Skin epidermis (tissue), 12 donors: ENCODE data around the gene PARP1.
"Not testable (repeated sequence)": the region's sequence is repeated elsewhere in the genome, so short reads cannot be mapped to it uniquely, and the experiment has no call there.

ENCODE experiments used
- H3K27ac ChIP-seq, 21 experiments: fragments of 200-600 bp; sonication (generic) in 11 of 21; one replicate each; pipeline ENCODE4 v1.5.0; 2020; ENCODE audit warnings: mild to moderate bottlenecking in 3 of 21, inconsistent platforms in 2 of 21, moderate library complexity in 2 of 21
- H3K4me3 ChIP-seq, 7 experiments: fragments of 200-600 bp; sonication (generic) in 2 of 7; one replicate each; pipeline ENCODE4 v1.5.0; 2020; ENCODE audit warnings: inconsistent platforms in 2 of 7, mild to moderate bottlenecking in 2 of 7, moderate library complexity in 1 of 7

The PARP1 gene

DNA sequence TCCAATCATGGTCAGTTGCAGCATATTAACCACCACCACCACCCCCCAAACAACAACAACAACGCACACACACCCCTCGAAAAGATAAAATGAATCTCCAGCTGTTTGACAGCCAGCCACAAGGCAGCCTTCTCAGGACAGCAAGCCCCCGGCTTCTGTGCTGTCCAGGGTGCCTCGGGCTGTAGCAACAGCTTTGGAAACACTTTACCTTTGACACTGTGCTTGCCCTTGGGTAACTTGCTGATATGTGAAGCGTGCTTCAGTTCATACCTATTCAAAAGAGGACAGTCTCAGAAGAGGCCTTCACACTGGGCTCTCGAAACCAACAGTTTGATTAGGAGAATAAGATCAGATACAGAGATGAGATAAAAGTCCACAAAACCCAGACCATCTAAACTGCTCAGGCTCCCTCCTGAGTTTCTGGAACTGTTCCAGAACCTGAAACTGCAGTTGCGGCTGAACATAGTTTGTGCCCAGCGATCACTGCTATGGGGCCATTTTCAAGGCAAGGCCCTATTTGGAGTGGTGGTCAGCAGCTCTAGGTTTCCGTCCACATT lies 44.9 kb downstream of the PARP1 start:
- Histone ChIP-seq H3K4me3 (no peak overlapping the region), H3K27ac (no peak overlapping the region)

DNA sequence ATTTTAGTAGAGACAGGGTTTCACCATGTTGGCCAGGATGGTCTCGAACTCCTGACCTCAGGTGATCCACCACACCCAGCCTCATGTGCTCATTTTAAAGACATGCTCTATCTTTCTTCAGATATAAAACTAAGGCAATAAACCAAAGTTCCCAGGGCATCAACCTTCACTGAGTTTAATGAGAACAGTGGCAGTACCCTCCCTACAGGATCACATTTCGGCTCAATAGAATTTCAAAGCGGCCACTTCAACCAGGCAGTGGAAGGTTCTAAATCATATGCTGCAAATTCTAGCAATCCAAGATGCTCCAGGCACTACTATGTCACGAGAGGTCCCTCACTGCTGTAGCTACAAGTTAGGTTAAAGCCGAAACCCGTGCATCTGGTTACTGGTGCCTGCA lies 45.5 kb downstream of the PARP1 start:
- H3K4me3 ChIP-seq: no peak overlapping the region
- no peak overlapping the region for H3K27ac ChIP-seq

DNA sequence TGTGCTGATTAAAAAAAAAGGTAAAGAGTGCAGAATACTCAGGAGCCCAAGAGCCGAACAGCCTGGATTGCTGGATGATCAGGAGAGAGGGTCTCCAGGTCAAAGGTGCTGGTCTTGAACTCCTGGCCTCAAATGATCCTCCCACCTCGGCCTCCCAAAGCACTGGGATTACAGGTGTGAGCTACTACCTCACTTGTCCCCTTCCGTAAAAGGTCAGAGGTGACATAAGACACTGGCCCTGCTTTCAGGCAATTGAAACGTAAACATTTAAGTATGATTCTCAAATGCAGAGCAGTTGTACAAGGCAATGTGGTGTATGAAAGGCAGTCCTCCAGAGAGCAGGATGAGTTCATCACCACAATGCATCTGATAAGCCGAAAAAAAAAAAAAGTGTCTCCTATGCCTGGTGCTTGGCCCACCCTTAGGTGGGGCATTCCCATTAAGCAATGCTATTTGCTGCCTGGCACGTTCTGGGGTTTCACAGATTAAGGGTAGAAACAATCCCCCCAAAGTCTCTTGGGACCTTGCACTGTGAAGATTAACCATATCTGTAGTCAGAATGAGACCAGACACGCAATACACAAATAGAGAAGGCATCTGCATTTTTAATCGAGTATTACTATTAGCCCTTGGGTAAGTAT lies 47.7 kb downstream of the PARP1 start:
- no peak overlapping the region for H3K27ac ChIP-seq
- H3K4me3 ChIP-seq: no peak overlapping the region

DNA sequence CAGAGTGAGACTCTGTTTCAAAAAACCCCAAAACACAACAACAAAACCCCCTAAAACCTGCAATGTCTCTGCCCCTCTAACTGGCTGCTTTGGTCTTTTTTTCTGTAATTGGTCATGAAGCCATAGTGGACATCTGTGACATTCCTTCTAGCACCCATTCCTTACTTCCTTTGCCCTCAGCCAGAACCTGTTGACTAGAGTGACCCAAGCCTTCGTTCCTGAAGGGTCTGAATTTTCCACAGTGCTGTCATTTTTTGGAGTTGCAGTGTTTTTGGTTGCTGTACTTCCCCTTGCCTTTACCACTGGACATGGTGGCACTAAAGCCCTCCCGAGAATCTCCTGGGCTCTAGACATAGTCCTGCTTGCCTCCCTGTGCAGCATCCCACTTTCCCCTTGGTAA lies 50.5 kb downstream of the PARP1 start:
- H3K4me3 ChIP-seq: no peak overlapping the region
- H3K27ac ChIP-seq: no peak overlapping the region

DNA sequence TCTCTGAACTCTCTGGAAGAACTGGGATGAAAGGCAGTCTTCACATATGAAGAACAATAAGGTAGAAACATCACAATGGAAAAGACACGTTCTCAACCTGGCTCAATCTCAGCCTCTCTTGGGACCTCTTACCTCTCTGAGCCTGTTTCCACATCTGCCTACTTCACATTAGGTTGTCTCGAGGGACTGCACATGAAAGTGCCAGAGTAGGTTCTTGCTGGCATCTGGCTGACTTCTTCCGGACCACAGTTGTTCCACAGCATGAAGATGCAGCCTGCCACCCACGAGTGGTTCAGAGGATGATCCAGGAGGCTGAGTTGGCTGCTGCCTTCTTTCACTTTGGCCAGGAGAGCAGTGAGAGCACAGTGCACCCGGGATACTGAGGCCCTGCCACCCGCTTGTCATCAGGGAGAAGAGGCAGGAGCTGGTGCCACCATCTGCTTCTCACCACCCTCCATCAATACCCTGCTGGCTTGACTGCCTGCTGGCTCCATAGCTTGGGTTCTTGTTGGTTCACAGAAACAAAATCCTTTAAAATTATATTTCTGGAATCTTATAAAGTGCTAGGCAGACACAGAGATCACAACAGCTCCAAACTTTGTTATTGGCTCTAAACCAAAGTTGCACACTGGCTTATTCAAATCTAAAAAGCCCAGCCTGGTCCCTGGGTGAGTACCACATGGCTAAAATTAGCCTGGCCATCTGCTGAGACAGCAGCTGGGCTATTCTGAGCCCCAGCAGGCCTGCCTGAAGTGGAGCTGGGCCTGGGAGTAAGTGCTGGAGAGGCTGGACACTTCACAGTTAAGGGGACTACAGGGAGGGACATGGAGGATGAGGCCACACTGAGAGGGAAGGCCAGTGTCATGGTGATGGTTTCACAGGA lies 52.0 kb downstream of the PARP1 start:
- no peak overlapping the region for H3K4me3 ChIP-seq
- no peak overlapping the region for H3K27ac ChIP-seq

DNA sequence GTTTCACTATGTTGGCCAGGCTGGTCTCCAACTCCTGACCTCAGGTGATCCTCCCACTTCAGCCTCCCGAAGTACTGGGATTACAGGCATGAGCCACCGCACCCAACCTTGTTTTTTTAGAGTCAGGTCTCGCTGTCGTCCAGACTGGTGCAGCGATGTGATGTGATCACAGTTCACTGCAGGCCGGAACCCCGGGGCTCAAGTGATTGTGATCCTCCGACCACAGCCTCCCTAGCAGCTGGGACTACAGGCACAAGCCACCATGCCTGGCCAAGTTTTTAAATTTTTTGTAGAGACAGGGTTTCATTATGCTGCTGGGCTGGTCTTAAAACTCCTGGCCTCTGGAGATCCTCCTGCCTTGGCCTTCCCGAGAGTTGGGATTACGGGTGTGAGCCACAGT lies 52.9 kb downstream of the PARP1 start:
- H3K4me3 ChIP-seq: no peak overlapping the region
- H3K27ac ChIP-seq: no peak overlapping the region

DNA sequence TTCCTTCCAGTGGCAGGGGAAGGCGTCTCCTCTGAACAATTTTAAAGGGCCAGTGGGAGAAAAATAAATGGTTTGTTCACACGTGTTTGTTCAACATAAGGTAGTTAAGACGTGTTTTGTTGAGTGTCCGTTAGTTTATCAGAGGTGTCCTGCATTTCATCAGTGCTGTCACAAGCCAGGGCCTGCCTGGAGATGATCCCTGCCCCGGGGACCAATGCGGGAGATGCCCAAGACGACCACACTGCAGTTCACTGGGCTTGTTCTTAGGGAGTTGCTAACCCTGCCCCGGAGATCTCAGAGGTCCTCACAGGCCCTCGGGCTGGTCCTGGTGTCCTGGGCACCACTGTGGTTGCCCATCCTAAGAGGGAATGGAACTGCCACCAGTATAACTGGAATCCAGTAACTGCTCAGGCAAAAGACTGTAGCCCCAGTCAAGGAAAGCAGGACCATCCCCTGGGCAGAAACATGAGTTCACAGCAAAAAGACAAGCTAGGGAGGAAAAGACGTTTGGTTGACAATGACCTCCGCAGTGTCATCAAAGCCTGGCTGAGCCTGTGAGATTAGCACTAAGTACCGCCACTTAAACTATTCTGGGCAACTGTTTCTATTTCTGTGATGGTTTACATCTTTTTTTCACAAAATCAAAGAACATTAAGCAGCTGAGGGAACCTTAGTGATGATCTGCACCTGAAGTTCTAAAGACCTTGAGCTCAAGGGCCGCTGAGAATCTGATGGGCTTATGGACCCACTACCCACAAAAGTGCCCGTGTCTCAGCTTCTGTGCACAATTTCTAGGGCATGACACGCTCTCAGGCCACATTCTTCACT lies 54.0 kb downstream of the PARP1 start:
- no peak overlapping the region for H3K27ac ChIP-seq
- no peak overlapping the region for H3K4me3 ChIP-seq

DNA sequence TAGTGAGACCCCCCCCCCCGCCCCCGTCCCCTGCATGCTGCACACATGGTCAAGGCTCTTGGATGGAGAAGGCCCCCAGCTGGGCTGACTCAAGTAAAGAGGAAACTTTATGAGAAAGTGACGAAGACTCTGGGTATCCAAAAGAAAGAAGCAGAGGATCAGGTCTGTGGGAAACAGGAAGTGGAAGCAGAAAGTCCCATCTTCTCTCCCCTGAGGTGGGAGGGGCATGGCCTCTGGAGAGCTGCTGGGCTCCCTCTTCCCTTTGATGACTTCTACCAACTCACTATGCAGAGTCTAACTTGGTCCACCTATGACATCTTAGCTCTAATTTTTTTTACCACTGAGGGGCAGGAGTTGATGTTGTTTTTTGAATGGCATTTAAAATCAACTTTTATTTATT lies 56.2 kb downstream of the PARP1 start:
- H3K27ac ChIP-seq: no peak overlapping the region
- no peak overlapping the region for H3K4me3 ChIP-seq

DNA sequence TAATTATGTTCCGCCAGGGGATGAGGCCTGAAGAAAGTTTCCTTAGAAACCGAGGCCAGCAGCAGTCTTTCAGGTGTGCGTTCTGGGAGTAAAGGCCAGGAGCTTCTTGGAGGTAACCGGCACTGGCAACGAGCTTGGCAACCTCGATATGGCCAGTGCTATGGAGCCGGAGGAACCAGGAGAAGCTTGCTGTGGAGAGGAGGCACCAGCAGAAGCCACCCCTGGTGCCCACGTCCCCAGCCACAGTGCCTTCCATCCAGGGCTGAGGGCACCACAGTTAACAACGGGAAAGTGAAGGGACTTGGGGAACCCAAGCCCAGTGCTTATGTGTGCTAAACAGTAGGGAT lies 57.4 kb downstream of the PARP1 start:
- Histone ChIP-seq H3K4me3 (no peak overlapping the region), H3K27ac (no peak overlapping the region)

DNA sequence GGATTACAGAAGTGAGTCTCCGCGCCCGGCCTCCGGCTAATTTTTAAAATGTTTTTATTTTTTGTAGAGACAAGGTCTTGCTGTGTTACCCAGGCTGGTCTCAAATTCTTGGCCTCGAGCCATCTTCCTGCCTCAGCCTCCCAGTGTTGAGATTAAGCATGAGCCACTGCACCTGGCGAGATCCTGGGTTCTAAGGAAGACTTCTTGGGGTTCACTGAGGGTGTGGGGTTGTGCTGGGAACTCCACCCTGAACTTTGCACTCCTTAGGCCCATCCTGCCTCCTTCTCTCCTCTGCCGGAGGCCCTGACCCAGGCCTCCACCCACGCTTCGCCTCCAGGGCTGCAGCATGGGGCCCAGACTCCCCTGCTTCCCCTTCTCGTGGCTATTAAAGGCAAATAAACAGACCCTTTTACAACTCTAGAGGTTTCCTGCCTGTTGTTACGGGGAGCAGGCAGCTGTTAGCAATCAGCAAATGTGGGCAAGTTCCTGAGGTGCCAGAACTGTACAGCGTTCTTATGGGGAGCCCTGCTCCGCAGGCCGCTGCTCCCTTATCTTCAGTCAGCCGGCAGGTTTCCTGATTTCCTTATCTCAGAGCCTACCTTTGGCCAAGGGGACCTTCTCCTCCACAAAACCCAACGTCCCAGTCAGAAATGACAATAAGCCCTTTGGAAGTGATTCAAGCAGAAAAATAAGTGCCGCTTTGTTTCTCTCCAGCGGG lies 57.9 kb downstream of the PARP1 start:
- Histone ChIP-seq H3K4me3 (no peak overlapping the region), H3K27ac (peak overlapping the region in 1 of 21 experiments; percentile 6)

DNA sequence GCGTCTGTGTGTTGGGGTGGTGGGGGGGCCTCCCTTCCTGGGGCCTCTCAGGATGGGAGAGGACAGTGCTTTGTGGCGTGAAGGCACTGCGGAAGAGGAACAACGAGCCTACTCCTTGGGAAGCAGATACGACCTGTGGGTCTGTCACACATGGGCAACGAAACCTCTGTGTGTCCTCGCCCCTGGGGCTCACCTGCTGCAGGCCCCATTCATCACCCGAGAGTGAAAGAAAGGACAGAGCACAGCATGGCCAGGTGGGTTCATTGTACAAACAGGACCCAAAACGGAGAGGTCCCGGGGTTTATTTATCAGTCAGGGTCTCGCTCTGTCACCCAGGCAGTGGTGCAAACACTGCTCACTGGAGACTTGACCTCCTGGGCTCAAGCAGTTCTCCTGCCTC lies 58.8 kb downstream of the PARP1 start:
- Histone ChIP-seq H3K4me3 (no peak overlapping the region), H3K27ac (no peak overlapping the region)

DNA sequence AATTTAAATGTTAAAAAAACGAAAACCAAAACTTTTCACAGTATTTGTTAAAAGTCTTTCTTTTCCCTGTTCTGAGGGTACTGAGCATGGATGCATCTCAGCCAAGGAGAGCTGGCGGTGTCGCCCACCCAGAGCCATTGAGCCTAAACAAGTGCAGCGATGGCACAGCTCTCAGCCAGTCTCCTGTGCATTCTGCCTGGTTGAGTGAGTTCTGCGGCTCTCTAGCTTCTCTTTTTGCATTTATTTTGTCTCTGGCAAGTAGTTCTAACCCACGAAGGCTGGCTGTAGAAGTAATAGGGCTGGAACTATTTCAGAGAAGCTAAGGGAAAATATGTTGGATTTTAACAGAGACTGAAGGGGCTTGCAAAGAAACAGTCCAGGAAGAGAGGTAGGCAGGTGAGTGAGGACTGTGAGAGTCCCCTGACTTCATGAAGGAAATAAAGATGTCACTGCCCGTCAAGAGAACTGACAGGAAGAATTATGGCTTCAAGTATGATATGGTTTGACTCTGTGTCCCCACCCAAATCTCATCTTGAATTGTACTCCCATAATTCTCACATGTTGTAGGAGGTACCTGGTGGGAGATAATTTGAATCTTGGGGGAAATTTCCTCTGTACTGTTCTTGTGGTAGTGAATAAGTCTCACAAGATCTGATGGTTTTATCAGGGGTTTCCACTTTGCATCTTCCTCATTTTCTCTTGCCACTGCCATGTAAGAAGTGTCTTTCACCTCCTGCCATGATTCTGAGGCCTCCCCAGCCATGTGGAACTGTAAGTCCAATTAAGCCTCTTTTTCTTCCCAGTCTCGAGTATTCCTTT lies 63.2 kb downstream of the PARP1 start:
- no peak overlapping the region for H3K4me3 ChIP-seq
- H3K27ac ChIP-seq: no peak overlapping the region

DNA sequence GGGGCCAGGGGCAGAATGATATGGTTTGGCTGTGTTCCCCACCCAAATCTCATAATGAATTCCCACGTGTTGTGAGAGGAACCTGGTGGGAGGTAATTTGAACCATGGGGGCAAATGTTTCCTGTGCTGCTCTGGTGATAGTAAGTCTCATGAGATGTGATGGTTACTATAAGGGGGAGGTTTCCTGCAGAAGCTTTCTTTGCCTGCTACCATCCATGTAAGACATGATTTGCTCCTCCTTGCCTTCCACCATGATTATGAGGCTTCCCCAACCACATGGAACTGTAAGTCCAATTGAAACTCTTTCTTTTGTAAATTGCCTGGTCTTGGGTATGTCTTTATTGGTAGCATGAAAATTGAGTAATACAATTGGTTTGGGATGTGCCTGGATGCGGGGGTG lies 65.2 kb downstream of the PARP1 start:
- Histone ChIP-seq H3K4me3 (no peak overlapping the region), H3K27ac (no peak overlapping the region)

DNA sequence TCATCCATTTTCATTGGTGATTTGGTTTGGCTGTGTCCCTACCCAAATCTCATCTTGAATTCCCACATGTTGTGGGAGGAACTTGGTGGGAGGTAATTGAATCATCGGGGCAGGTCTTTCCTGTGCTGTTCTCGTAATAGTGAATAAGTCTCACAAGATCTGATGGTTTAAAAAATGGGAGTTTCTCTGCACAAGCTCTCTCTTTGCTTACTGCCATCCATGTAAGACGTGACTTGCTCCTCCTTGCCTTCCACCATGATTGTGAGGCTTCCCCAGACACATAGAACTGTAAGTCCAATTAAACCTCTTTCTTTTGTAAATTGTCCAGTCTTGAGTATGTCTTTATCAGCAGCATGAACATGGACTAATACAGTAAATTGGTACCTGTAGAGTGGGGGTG lies 67.8 kb downstream of the PARP1 start:
- not testable (repeated sequence) for H3K4me3 ChIP-seq, H3K27ac ChIP-seq

DNA sequence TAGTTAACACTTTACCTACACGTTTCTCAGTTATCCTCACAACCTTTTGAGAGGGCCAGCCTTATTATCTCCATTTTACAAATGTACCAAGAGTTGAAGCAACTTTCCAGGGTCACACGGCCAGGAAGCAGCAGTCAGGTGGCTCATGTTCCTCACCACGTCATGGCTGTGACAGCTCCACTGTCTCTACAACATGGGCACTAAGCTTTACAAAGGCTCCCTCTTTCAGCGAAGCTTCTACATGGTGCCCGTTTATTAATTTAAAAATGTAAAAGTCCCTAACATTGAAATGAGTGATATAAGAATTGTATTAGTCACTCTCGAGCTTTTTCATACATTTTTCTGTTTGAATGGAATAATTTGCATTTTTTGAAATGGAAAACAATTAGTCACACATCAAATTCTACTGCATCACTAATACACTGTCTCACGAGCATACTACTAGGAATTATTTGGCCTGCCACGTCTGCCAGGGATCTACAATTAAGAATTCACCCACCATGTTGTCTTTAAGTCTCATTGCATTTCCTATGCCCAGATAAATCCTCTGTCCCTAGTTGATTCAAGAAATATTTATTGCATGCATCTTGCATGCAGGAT lies 70.5 kb downstream of the PARP1 start:
- Histone ChIP-seq H3K27ac (no peak overlapping the region), H3K4me3 (no peak overlapping the region)

DNA sequence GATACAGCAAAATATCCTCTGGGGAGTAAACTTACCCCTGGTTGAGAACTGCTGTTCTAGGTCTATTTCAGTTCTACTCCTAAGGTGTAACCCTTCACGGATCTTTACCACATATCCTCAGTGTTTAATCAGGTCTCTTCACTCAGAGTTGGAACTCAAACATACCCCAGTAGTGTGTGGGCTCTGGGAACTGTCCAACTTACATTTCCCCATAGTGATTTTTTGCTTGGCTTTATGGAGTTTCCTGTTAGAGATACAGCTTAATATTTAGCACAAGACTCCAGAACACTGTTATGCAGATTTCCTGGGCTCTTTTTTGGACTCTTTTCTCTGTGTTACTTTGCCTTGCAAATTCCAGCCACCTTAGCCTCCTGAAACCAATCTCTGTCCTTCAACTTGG lies 72.2 kb downstream of the PARP1 start:
- Histone ChIP-seq H3K4me3 (no peak overlapping the region), H3K27ac (no peak overlapping the region)

DNA sequence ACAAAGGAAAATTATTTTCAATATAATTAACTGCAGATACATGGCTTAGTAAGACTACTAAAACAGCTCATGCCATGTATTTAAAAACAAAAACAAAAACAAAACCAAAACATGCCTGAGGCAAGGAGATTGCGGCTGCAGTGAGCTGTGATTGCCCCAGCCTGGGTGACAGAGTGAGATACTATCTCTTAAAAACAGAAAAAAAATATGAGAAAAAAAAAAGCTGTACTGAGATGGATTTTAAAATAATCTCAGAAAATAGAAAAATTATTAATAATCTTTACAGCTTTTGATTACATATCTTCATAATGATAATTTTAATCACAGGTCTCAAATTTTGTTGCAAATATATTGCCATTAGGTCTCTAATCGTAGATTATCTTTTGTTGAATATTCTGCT lies 74.9 kb downstream of the PARP1 start:
- Histone ChIP-seq H3K27ac (no peak overlapping the region), H3K4me3 (no peak overlapping the region)

DNA sequence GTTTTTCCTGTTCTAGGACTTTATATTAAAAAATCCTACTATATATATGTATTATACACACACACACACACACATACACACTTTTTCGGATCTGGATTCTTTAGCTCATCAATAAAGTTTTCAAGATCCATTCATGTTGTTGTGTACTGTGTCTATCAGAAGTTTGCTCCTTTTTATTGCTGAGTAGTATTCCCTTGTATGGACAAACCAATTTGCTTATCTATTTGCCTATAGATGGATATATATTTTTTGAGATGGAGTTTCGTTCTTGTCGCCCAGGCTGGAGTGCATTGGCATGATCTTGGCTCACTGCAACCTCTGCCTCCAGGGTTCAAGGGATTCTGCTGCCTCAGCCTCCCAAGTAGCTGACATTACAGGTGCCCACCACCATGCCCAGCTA lies 78.7 kb downstream of the PARP1 start:
- H3K27ac ChIP-seq: no peak overlapping the region
- H3K4me3 ChIP-seq: no peak overlapping the region

DNA sequence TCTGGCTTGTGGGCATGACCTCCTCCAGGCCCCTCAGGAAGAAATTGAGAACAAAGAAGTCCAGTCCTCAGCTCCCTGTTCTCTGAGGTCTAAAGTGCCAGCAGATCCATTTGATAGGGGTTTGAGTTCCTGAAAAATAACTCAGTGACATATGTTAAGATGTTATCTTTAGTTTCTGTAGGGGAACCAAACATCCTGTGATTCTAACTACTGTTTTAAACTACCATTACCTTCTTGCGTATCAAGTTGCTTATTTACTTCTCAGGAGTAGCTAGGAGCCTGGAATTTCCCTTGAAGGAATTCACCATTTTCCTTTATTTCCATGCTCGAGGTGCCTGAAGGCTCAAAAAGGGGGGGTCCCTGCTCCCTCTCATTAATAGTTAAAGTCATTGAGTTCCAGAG lies 80.1 kb downstream of the PARP1 start:
- Histone ChIP-seq H3K27ac (no peak overlapping the region), H3K4me3 (no peak overlapping the region)
